HepG2 (cell line): ENCODE measurements around the gene SMIM44. TPM values are rescaled to one million over a fixed set of nuclear protein-coding genes. Genes with fewer than 3 reads are reported as not detected.

Source experiments
- EP300 ChIP-seq, 3 experiments: sonication (generic) in 1 of 3; formaldehyde crosslinking in 1 of 3; IDR thresholded peaks; 2 replicates each; pipeline versions ENCODE4 v1.5.1 to v1.6.1; 2011 to 2020; ENCODE audit warnings: low read depth in 2 of 3, low read length in 2 of 3, borderline replicate concordance in 1 of 3, improper control_type of control experiment in 1 of 3, mild to moderate bottlenecking in 1 of 3, missing genetic modification reagents in 1 of 3, moderate library complexity in 1 of 3
- GMEB2 ChIP-seq: IDR thresholded peaks from 2 replicates; pipeline ENCODE4 v1.6.1; 2016; ENCODE audit warnings: missing biosample characterization, missing genetic modification reagents, low read depth
- HDAC1 ChIP-seq: sonication (generic); formaldehyde crosslinking; IDR thresholded peaks from 2 replicates; pipeline ENCODE4 v1.5.1; 2020; ENCODE audit warnings: mild to moderate bottlenecking, missing genetic modification reagents
- IKZF5 ChIP-seq: IDR thresholded peaks from 2 replicates; pipeline ENCODE4 v1.6.1; 2018; ENCODE audit warnings: missing genetic modification reagents, mild to moderate bottlenecking, missing compliant biosample characterization
- KDM3A ChIP-seq: IDR thresholded peaks from 2 replicates; pipeline ENCODE4 v1.6.1; 2018; ENCODE audit warnings: low read depth, missing compliant biosample characterization
- KDM5B ChIP-seq: sonication (generic); formaldehyde crosslinking; IDR thresholded peaks from 2 replicates; pipeline ENCODE4 v1.4.0; 2020; ENCODE audit warnings: missing genetic modification reagents, mild to moderate bottlenecking, borderline replicate concordance
- KDM6A ChIP-seq: IDR thresholded peaks from 2 replicates; pipeline ENCODE4 v1.6.1; 2016; ENCODE audit warnings: low read depth
- MBNL3 ChIP-seq: fragments of 250-450 bp; sonication (Bioruptor Pico); conservative IDR thresholded peaks from 2 replicates; pipeline ENCODE4 v1.8.0; 2022; ENCODE audit warnings: mild to moderate bottlenecking, inconsistent platforms
- MXD4 ChIP-seq: IDR thresholded peaks from 2 replicates; pipeline ENCODE4 v1.6.1; 2016; ENCODE audit warnings: mild to moderate bottlenecking, missing biosample characterization, missing genetic modification reagents
- PBX2 ChIP-seq: IDR thresholded peaks from 2 replicates; pipeline ENCODE4 v1.6.1; 2016; ENCODE audit warnings: control low read depth
- RXRB ChIP-seq: IDR thresholded peaks from 2 replicates; pipeline ENCODE4 v1.6.1; 2016; ENCODE audit warnings: borderline replicate concordance, missing genetic modification reagents, missing compliant biosample characterization
- SIN3B ChIP-seq: fragments of 150-350 bp; IDR thresholded peaks from 2 replicates; pipeline ENCODE4 v1.6.1; 2014; ENCODE audit warnings: low read length
- TCF7 ChIP-seq: sonication (generic); IDR thresholded peaks from 2 replicates; pipeline ENCODE4 v1.6.1; 2016; ENCODE audit warnings: antibody characterized with exemption, low read depth
- ZNF337 ChIP-seq: sonication (generic); formaldehyde crosslinking; IDR thresholded peaks from 2 replicates; pipeline ENCODE4 v1.5.1; 2020; ENCODE audit warnings: missing genetic modification reagents, low read depth, mild to moderate bottlenecking, borderline replicate concordance
- ZNF746 ChIP-seq: sonication (generic); formaldehyde crosslinking; IDR thresholded peaks from 2 replicates; pipeline ENCODE4 v1.8.0; 2022; ENCODE audit warnings: mild to moderate bottlenecking, missing genetic modification reagents
- ZNF780A ChIP-seq: sonication (generic); formaldehyde crosslinking; IDR thresholded peaks from 2 replicates; pipeline ENCODE4 v1.8.0; 2022; ENCODE audit warnings: mild to moderate bottlenecking, missing genetic modification reagents, moderate library complexity
- ZSCAN21 ChIP-seq: sonication (generic); formaldehyde crosslinking; IDR thresholded peaks from 2 replicates; pipeline ENCODE4 v1.8.0; 2022; ENCODE audit warnings: mild to moderate bottlenecking, missing genetic modification reagents, moderate library complexity, borderline replicate concordance
- polyA plus RNA-seq, 8 experiments: library from polyadenylated mRNA; depleted of rRNA in 3 of 8; stranded (reverse) in 7 of 8; unstranded in 1 of 8; fragments of >200 nt; fragmentation: Illumina TruSeq in 4 of 8; extraction: Trizol in 4 of 8; gene quantifications; 2 replicates each; pipeline versions ENCODE4 v1.2.1 to v1.2.3, GENCODE V29; 2011 to 2016; ENCODE audit warnings: low read depth in 4 of 8, missing spikeins in 1 of 8, mixed read lengths in 1 of 8; ENCODE audit not compliant: insufficient read depth in 1 of 8
- total RNA-seq, 5 experiments: library from RNA; depleted of rRNA; stranded (reverse); fragments of >200 nt; fragmentation: Illumina TruSeq; extraction: Trizol; gene quantifications; 2 replicates each; pipeline ENCODE4 v1.2.3, GENCODE V29; 2016; ENCODE audit warnings: low read depth in 1 of 5
- TF ChIP-seq, protein P1 (sequence below): sonication (generic); formaldehyde crosslinking; IDR thresholded peaks from 2 replicates; pipeline ENCODE4 v1.5.1; 2020; ENCODE audit warnings: mild to moderate bottlenecking, missing genetic modification reagents, moderate library complexity
- TF ChIP-seq, protein P2 (sequence below): sonication (generic); formaldehyde crosslinking; IDR thresholded peaks from 2 replicates; pipeline ENCODE4 v1.4.0; 2020; ENCODE audit warnings: missing genetic modification reagents
- TF ChIP-seq, protein P3 (sequence below): sonication (generic); formaldehyde crosslinking; IDR thresholded peaks from 2 replicates; pipeline ENCODE4 v1.9.0; 2022; ENCODE audit warnings: missing genetic modification reagents, mild to moderate bottlenecking, borderline replicate concordance

The SMIM44 gene
- total and polyA plus RNA-seq, 2 of the 13 experiments (the other 11 are each of a cell fraction or from before 2014, with no cell fraction given) = not detected

DNA sequence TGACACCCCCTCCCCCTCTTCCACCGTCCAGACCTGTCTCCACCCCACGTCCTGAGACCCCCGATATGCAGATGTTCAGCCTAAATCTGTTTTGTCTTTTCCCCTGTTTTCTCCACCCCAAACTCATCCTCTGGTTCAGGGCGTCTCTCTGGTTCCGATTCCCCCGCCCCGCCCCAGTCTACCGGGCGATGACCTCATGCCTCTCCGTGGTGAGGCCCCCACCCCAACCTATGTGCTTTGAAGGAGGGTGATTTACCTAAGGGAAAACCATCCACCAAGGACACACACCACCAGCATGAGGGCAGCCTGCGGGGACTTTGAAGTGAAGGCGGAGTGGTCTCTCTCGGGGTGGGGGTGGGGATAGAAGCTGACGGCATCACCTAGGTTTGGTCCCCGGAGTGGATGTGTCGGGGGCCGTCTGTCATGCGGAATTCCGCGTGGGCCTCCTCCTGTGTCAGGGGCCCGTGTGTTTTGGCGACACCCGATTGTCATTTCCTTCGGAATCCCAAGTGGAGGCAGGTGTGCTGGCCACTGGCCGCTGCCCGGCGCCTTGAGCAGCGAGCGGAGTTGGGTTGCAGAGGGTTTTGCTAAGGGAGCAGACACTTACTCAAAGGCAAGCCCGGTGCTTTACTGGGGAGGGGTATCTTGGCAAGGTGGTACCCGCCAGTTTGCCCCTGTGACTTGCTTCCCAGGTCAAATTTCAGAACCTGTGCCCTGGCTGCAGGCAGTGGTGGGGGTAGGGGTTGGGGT is 24.3 kb upstream of the SMIM44 start (continued):
- TF ChIP-seq, protein P1, sequence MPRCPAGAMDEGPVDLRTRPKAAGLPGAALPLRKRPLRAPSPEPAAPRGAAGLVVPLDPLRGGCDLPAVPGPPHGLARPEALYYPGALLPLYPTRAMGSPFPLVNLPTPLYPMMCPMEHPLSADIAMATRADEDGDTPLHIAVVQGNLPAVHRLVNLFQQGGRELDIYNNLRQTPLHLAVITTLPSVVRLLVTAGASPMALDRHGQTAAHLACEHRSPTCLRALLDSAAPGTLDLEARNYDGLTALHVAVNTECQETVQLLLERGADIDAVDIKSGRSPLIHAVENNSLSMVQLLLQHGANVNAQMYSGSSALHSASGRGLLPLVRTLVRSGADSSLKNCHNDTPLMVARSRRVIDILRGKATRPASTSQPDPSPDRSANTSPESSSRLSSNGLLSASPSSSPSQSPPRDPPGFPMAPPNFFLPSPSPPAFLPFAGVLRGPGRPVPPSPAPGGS (CRISPR knock-in tag) = peak; percentile 71; the same call in 1 of the 2 replicates
- no peak for TF ChIP-seq KDM3A (CRISPR knock-in tag)
- TF ChIP-seq ZNF746 = no peak
- TF ChIP-seq IKZF5 (CRISPR knock-in tag) = no peak
- TF ChIP-seq, protein P2, sequence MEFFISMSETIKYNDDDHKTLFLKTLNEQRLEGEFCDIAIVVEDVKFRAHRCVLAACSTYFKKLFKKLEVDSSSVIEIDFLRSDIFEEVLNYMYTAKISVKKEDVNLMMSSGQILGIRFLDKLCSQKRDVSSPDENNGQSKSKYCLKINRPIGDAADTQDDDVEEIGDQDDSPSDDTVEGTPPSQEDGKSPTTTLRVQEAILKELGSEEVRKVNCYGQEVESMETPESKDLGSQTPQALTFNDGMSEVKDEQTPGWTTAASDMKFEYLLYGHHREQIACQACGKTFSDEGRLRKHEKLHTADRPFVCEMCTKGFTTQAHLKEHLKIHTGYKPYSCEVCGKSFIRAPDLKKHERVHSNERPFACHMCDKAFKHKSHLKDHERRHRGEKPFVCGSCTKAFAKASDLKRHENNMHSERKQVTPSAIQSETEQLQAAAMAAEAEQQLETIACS (CRISPR knock-in tag) = no peak
- no peak for TF ChIP-seq ZNF780A (CRISPR knock-in tag)
- peak; percentile 71; the same call in 1 of the 2 replicates for TF ChIP-seq KDM5B (CRISPR knock-in tag)
- TF ChIP-seq GMEB2 (CRISPR knock-in tag) = no peak
- TF ChIP-seq RXRB (CRISPR knock-in tag) = 0 out of 2 replicates have a peak, but pooled peaks have one; percentile 40
- no peak for TF ChIP-seq ZNF337
- 0 out of 2 replicates have a peak, but pooled peaks have one; percentile 31 for TF ChIP-seq MXD4 (CRISPR knock-in tag)
- peak; percentile 80 for TF ChIP-seq TCF7
- TF ChIP-seq ZSCAN21 (CRISPR knock-in tag) = no peak
- no peak for TF ChIP-seq PBX2 (CRISPR knock-in tag)
- 0 out of 2 replicates have a peak, but pooled peaks have one; percentile 37 for TF ChIP-seq KDM6A
- TF ChIP-seq, protein P3, sequence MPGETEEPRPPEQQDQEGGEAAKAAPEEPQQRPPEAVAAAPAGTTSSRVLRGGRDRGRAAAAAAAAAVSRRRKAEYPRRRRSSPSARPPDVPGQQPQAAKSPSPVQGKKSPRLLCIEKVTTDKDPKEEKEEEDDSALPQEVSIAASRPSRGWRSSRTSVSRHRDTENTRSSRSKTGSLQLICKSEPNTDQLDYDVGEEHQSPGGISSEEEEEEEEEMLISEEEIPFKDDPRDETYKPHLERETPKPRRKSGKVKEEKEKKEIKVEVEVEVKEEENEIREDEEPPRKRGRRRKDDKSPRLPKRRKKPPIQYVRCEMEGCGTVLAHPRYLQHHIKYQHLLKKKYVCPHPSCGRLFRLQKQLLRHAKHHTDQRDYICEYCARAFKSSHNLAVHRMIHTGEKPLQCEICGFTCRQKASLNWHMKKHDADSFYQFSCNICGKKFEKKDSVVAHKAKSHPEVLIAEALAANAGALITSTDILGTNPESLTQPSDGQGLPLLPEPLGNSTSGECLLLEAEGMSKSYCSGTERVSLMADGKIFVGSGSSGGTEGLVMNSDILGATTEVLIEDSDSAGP (CRISPR knock-in tag) = no peak; the same call in 1 of the 2 replicates
- TF ChIP-seq SIN3B = no peak
- 0 out of 2 replicates have a peak, but pooled peaks have one; percentile 17 for TF ChIP-seq HDAC1
- TF ChIP-seq EP300 (IDR thresholded peaks at IDR 0.05; ENCODE audit: low read depth in 2 of 2, low read length in 2 of 2) = no peak
- peak; percentile 47; the same call in 1 of the 2 replicates for TF ChIP-seq EP300 (CRISPR knock-in tag; IDR thresholded peaks at IDR 0.05; ENCODE audit: borderline replicate concordance)
- no peak for TF ChIP-seq MBNL3 (CRISPR knock-in tag)
